HFFc6 (cell line): Measurements from ENCODE around the gene CEMIP2. TPM values are rescaled to one million over a fixed set of nuclear protein-coding genes. Genes with fewer than 3 reads are reported as not detected.

ENCODE experiments used
- DNase-seq: peaks from one replicate; pipeline ENCODE4 v3.0.0-alpha.2; 2018
- H3K27ac Mint-ChIP-seq: 2 replicates; pipeline ENCODE4 v1.8.0; 2020; ENCODE audit warnings: mild to moderate bottlenecking, mixed read lengths
- H3K27me3 Mint-ChIP-seq: 2 replicates; pipeline ENCODE4 v1.8.0; 2021; ENCODE audit warnings: mild to moderate bottlenecking, moderate library complexity, mixed read lengths; ENCODE audit not compliant: insufficient read depth
- H3K36me3 Mint-ChIP-seq: 2 replicates; pipeline ENCODE4 v1.8.0; 2021; ENCODE audit warnings: low read depth, mixed read lengths
- H3K4me1 Mint-ChIP-seq: 2 replicates; pipeline ENCODE4 v1.8.0; 2020; ENCODE audit warnings: low read depth, mixed read lengths
- H3K4me3 Mint-ChIP-seq: 2 replicates; pipeline ENCODE4 v1.8.0; 2020; ENCODE audit warnings: mild to moderate bottlenecking, moderate library complexity, mixed read lengths
- H3K9me3 Mint-ChIP-seq: 2 replicates; pipeline ENCODE4 v1.8.0; 2020; ENCODE audit warnings: mild to moderate bottlenecking, mixed read lengths
- CTCF ChIP-seq: fragments of 200-600 bp; sonication (generic); IDR thresholded peaks from 2 replicates; pipeline ENCODE4 v1.5.0; 2021; ENCODE audit warnings: antibody characterized with exemption, mild to moderate bottlenecking
- total RNA-seq, 6 experiments: library from RNA; stranded (reverse); fragmentation: NEBNext Ultra II Directional; extraction: Animal tissue kit (Norgen Biotek cat#: 25700); gene quantifications; 2 replicates in 1 of 6; 3 replicates in 5 of 6; pipeline ENCODE4 v1.2.3, GENCODE V29; 2021

CEMIP2 gene
- total RNA-seq, 6 experiments from 2014 or later = 86.0 to 106 (median 92.1) TPM

GRCh38 chr9:71770170-71770569, 1.9 kb upstream of the CEMIP2 start:
- Mint-ChIP-seq H3K9me3 (no peaks in the 10 kb centered on the region), H3K27me3 (no peaks in the 10 kb centered on the region; the same call in 1 of the 2 replicates), H3K4me1 (peaks cover 32% of the 10 kb centered on the region), H3K36me3 (peaks cover 16% of the 10 kb centered on the region; the same call in 1 of the 2 replicates), H3K27ac (0 out of 2 replicates have a peak overlapping the region, but pooled peaks have one; percentile 9), H3K4me3 (peak overlapping the region; percentile 90)
- no peak for TF ChIP-seq CTCF
- DNase-seq = no peak

GRCh38 chr9:71769175-71770161, 1.2 kb upstream of the CEMIP2 start:
- H3K36me3 Mint-ChIP-seq = peaks cover 16% of the 10 kb centered on the region; the same call in 1 of the 2 replicates
- no peaks in the 10 kb centered on the region; the same call in 1 of the 2 replicates for H3K27me3 Mint-ChIP-seq
- peaks cover 39% of the 10 kb centered on the region for H3K4me1 Mint-ChIP-seq
- DNase-seq = peak; percentile 56
- peak; percentile 50 for TF ChIP-seq CTCF
- no peaks in the 10 kb centered on the region for H3K9me3 Mint-ChIP-seq
- H3K4me3 Mint-ChIP-seq = peak overlapping the region; percentile 90
- peak overlapping the region; percentile 9; the same call in 1 of the 2 replicates for H3K27ac Mint-ChIP-seq

GRCh38 chr9:71767776-71768321, 464 bp downstream of the CEMIP2 start:
- no peaks in the 10 kb centered on the region for H3K27me3 Mint-ChIP-seq
- H3K4me1 Mint-ChIP-seq = peaks cover 55% of the 10 kb centered on the region
- H3K9me3 Mint-ChIP-seq = no peaks in the 10 kb centered on the region
- peak overlapping the region; percentile 93 for H3K27ac Mint-ChIP-seq
- no peak for TF ChIP-seq CTCF
- DNase-seq = no peak
- H3K4me3 Mint-ChIP-seq = peak overlapping the region; percentile 97
- peaks cover 16% of the 10 kb centered on the region; the same call in 1 of the 2 replicates for H3K36me3 Mint-ChIP-seq

GRCh38 chr9:71767163-71767775, 1.0 kb downstream of the CEMIP2 start:
- Mint-ChIP-seq H3K27me3 (no peaks in the 10 kb centered on the region), H3K4me3 (peak overlapping the region; percentile 97), H3K4me1 (peaks cover 61% of the 10 kb centered on the region), H3K27ac (peak overlapping the region; percentile 93), H3K36me3 (peaks cover 16% of the 10 kb centered on the region; the same call in 1 of the 2 replicates), H3K9me3 (no peaks in the 10 kb centered on the region)
- no peak for TF ChIP-seq CTCF
- no peak for DNase-seq

GRCh38 chr9:71766663-71767062, 1.6 kb downstream of the CEMIP2 start:
- Mint-ChIP-seq H3K4me1 (peaks cover 67% of the 10 kb centered on the region), H3K9me3 (no peaks in the 10 kb centered on the region), H3K4me3 (peak overlapping the region; percentile 97), H3K27me3 (no peaks in the 10 kb centered on the region), H3K27ac (peak overlapping the region; percentile 3; the same call in 1 of the 2 replicates), H3K36me3 (peaks cover 16% of the 10 kb centered on the region; the same call in 1 of the 2 replicates)
- no peak for DNase-seq
- TF ChIP-seq CTCF = no peak
